Testis (tissue), 3 donors: Measurements from ENCODE around the gene CRABP2. TPM values are rescaled to one million over a fixed set of nuclear protein-coding genes. Genes with fewer than 3 reads are reported as not detected.

Experiments used
- DNase-seq: peaks from one replicate; pipeline ENCODE4 v3.0.0-alpha.2; 2019
- H3K27ac ChIP-seq, 2 donors: fragments of 200-600 bp; sonication (generic); one replicate each; pipeline ENCODE4 v1.5.1; 2019
- H3K27me3 ChIP-seq: fragments of 200-600 bp; sonication (generic); one replicate; pipeline ENCODE4 v1.5.1; 2019
- H3K36me3 ChIP-seq: fragments of 200-600 bp; sonication (generic); one replicate; pipeline ENCODE4 v1.5.1; 2017; ENCODE audit warnings: low read depth; ENCODE audit errors: missing control alignments
- H3K4me1 ChIP-seq: fragments of 200-600 bp; sonication (generic); one replicate; pipeline ENCODE4 v1.5.1; 2019
- H3K4me3 ChIP-seq, 2 donors: fragments of 200-600 bp; sonication (generic); one replicate each; pipeline ENCODE4 v1.5.1; 2017 to 2019
- H3K9me3 ChIP-seq: fragments of 200-600 bp; sonication (generic); one replicate; pipeline ENCODE4 v1.5.1; 2017
- CTCF ChIP-seq, 3 experiments: fragments of 450-650 bp in 2 of 3; fragments of 200-600 bp in 1 of 3; sonication (generic) in 1 of 3; IDR thresholded peaks; one replicate each; pipeline ENCODE4 v1.5.1; 2016 to 2019; ENCODE audit warnings: antibody characterized with exemption in 3 of 3, mild to moderate bottlenecking in 2 of 3, moderate library complexity in 1 of 3
- POLR2A ChIP-seq: fragments of 450-650 bp; IDR thresholded peaks from one replicate; pipeline ENCODE4 v1.6.1; 2017; ENCODE audit warnings: antibody characterized with exemption, mild to moderate bottlenecking, moderate library complexity
- WGBS, 2 donors: methylation state at CpG; one replicate each; pipeline ENCODE4 v1.1.5; 2018; 5-methylcytosine and 5-hydroxymethylcytosine counted together
- intact Hi-C: fragments of 100-400 bp; cut with DNase I; formaldehyde crosslinking; loops from one replicate; pipeline ENCODE4 v1.15.1; 2023; ENCODE audit warnings: low total_unique reads
- polyA plus RNA-seq: library from polyadenylated mRNA; stranded (reverse); fragments of 350-450 nt; fragmentation: Illumina TruSeq; extraction: RNeasy Lipid Tissue Mini Kit (QIAGEN cat#74804); gene quantifications from one replicate; pipeline ENCODE4 v1.2.3, GENCODE V29; 2014; ENCODE audit warnings: low read depth, low replicate concordance; ENCODE audit not compliant: insufficient read depth
- total RNA-seq, 2 donors: library from RNA; depleted of rRNA; stranded (reverse); fragments of >200 nt; gene quantifications; one replicate each; pipeline ENCODE4 v1.2.3, GENCODE V29; 2016

Gene CRABP2
- total and polyA plus RNA-seq, 3 donors from 2014 or later: 2.1 to 21.0 (median 6.8) TPM

GRCh38 chr1:156745881-156746280 is 40.5 kb upstream of the CRABP2 start:
- H3K9me3 ChIP-seq: no peaks in the 10 kb centered on the region
- H3K36me3 ChIP-seq: no peaks in the 10 kb centered on the region
- H3K4me3 ChIP-seq: no peak overlapping the region
- 60 to 75% methylated on average over 3 of the region's 3 CpGs for WGBS, 2 donors
- H3K4me1 ChIP-seq: peaks cover 53% of the 10 kb centered on the region
- H3K27me3 ChIP-seq: no peaks in the 10 kb centered on the region
- H3K27ac ChIP-seq: peak overlapping the region; percentile 97
- intact Hi-C loops: no loop called here
- no peak for DNase-seq
- TF ChIP-seq CTCF (IDR thresholded peaks at IDR 0.05) (no peak), POLR2A (no peak)

GRCh38 chr1:156744786-156745419 is 39.5 kb upstream of the CRABP2 start:
- peaks cover 51% of the 10 kb centered on the region for H3K4me1 ChIP-seq
- no peak for DNase-seq
- H3K27me3 ChIP-seq: no peaks in the 10 kb centered on the region
- 82 to 92% methylated on average over 8 to 14 of the region's 14 CpGs for WGBS, 2 donors
- no peak for TF ChIP-seq CTCF (IDR thresholded peaks at IDR 0.05)
- no peak for TF ChIP-seq POLR2A
- H3K9me3 ChIP-seq: no peaks in the 10 kb centered on the region
- no peaks in the 10 kb centered on the region for H3K36me3 ChIP-seq
- no peak overlapping the region for H3K4me3 ChIP-seq
- intact Hi-C loops: no loop called here
- no peak overlapping the region for H3K27ac ChIP-seq

GRCh38 chr1:156744344-156744743 is 39.0 kb upstream of the CRABP2 start:
- TF ChIP-seq CTCF (IDR thresholded peaks at IDR 0.05) (no peak), POLR2A (no peak)
- H3K27ac ChIP-seq: no peak overlapping the region
- no peaks in the 10 kb centered on the region for H3K27me3 ChIP-seq
- H3K36me3 ChIP-seq: no peaks in the 10 kb centered on the region
- 76 to 83% methylated on average over 5 to 11 of the region's 12 CpGs for WGBS, 2 donors
- peaks cover 46% of the 10 kb centered on the region for H3K4me1 ChIP-seq
- DNase-seq: no peak
- intact Hi-C loops: no loop called here
- no peaks in the 10 kb centered on the region for H3K9me3 ChIP-seq
- no peak overlapping the region for H3K4me3 ChIP-seq

- intact Hi-C loops: no loop called here
- no peak overlapping the region for H3K27ac ChIP-seq
Observed at GRCh38 chr1:156743367-156744302, 38.3 kb upstream of the CRABP2 start.

More at GRCh38 chr1:156743367-156744302, 38.3 kb upstream of the CRABP2 start:
- H3K4me3 ChIP-seq: no peak overlapping the region
- no peaks in the 10 kb centered on the region for H3K9me3 ChIP-seq
- no peaks in the 10 kb centered on the region for H3K27me3 ChIP-seq
- H3K4me1 ChIP-seq: peaks cover 39% of the 10 kb centered on the region
- 61 to 71% methylated on average over 14 of the region's 14 CpGs for WGBS, 2 donors
- no peak for TF ChIP-seq CTCF (IDR thresholded peaks at IDR 0.05)
- TF ChIP-seq POLR2A: no peak
- H3K36me3 ChIP-seq: no peaks in the 10 kb centered on the region
- DNase-seq: no peak
